HG03095 (cell line): ENCODE measurements around the gene EZH2.
A peak's percentile ranks its signal among the peaks of the same experiment; 100 is the strongest.

Experiments used
- ATAC-seq: cut with Tn5 transposase; IDR thresholded peaks from one replicate; pipeline ENCODE4 v1.9.1; 2021; ENCODE audit warnings: moderate library complexity; ENCODE audit not compliant: unreplicated experiment

EZH2 gene

DNA sequence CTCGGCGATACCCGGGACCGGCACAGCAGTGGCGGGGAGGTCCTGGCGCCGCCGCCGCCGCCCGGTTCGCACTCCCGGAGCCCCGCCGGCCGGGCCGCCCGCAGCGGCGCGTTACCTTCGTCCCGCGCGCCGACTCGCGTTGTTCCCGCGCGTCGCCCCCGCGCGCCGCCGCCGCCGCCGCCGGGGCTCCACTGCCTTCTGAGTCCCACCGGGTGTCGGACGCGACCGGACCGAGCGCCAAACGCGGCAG is at the start of gene EZH2:
TSS of gene EZH2 (minus strand) at position 243 of the 250 bp plus-strand sequence. CDS start 36,993 bp downstream, outside the sequence.
- no peak for ATAC-seq

DNA sequence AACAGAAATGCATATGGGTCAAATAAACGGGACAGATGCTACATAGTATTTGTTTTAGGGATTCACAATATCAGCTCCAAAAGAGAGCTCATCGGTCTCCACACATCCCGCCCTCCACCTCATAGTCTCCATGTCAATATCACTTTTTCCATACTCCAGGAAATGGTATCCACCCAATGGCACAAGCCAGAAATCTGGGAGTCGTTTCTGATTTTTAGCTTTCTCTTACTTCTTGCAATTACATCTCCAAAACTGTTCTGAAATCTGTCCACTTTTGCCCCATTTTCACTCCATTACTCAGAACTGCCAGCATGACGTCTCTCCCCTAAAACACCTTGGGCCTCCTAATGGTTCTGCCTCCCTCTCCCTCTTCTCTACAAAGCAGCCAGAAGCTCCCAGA is 47.4 kb upstream of the EZH2 start:
- no peak for ATAC-seq

DNA sequence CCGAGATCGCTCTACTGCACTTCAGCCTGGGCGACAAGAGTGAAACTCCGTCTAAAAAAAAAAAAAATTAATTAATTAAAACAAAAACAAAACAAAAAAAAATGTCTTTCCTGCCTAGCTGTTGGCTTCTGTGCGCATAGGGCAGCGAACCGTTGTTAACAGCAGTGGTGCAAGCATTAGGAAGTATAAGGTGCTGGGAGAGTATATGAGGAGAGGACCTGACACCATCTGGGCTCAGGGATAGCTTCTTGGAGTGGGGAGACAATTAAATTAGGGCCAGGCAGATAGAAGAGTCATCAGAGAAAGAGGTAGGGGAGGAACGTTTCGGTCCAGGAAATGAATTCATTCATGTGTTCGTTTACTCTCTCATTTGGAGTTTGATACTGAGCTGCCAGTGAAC is 46.2 kb upstream of the EZH2 start:
- ATAC-seq = no peak

DNA sequence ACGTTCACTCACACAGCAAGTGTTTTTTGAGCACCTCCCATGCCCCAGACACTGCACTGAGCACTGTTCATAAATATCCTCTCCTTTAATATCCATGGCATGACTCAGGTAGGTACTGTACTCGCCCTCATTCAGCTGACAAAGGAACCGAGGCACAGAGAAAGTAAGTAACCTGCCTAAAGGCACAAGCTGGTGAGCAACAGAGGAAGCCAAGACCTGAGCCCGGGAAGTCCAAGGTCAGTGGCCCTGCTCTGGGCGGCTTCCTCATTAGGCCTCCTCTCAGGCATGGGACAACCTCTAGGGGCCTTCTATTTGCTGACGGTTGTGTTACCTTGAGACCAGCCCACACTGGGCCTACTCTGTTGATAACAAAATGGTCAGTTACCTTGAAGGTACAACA is 45.1 kb upstream of the EZH2 start:
- no peak for ATAC-seq

GRCh38 chr7:148927123-148928045 is 43.3 kb upstream of the EZH2 start:
- no peak for ATAC-seq

GRCh38 chr7:148925836-148926235 is 41.7 kb upstream of the EZH2 start:
- ATAC-seq = no peak

- no peak for ATAC-seq
These were observed 39.9 kb upstream of the EZH2 start for GRCh38 chr7:148924011-148924410.

DNA sequence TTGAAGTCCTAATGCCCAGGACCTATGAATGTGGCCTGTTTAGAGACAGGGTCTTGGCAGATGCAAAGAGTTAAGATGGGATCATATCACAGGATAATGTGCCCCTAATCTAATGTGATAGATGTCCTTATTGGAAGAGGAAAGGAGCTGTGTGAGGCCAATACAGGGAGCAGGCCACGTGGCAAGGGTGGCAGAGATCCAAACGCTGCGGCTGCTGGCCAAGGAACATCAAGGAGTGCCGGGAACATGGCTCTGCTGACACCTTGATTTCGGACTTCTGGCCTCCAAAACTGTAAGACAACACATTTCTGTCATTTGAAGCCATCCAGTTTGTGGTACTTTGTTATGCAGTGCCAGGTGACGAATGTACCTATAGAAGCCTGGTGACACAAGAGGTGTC is 37.7 kb upstream of the EZH2 start:
- no peak for ATAC-seq

GRCh38 chr7:148921189-148921588 is 37.1 kb upstream of the EZH2 start:
- ATAC-seq = no peak

DNA sequence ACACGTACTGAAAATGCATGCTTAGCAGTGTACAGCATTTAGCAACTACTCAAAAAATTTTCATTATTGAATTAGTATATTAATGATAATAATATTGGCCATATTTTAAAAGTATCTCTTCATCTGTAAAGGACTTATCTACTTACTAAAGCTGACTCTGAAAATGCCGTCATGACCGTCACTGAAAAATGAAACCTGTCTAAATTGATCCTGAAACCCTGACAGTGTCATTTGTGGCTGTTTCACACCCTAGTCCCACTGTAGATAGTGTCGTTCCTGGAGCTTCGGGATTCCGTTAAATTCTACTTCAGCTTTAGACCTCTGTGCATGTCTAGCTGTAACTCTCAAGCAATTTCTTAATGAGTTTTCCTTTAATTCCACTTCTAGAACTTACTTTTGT is 35.8 kb upstream of the EZH2 start:
- peak; percentile 86 for ATAC-seq

- no peak for ATAC-seq
These were observed 34.0 kb upstream of the EZH2 start for GRCh38 chr7:148918058-148918596.

DNA sequence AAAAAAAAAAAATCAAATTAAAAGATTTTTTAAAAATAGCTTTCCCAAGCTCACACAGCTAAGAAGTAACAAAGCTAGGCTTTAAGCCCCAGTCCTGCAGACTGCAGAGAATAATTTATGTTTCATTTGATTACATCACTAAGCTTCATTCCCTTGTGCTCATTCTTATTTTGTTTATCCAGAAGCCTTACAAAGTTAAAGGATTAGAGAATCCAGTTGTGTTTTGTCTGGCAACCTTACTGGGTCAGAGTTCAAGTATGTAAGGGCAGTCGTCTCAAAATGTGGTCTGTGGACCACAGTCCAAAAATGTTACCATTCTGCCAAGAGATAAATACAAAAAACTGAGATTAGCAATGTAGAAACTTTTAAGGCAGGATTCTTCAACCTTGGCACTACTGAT is 32.1 kb upstream of the EZH2 start:
- ATAC-seq = no peak

DNA sequence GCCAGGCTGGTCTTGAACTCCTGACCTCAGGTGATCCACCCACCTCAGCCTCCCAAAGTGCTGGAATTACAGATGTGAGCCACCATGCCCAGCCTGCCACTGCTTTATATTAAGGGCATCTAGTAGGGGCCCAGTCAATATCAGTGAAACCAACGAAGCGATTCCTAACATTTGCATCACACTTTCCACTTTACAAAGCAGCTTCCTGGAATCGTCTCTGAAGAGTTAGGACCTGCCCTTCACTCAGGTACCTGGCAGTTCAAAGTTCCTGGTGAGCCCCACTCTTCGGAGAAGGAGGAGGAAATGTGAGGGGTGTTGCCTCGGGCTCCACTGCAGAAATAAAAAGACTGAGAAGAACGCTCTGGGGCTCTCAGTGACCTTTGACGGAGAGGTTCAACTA is 31.1 kb upstream of the EZH2 start:
- ATAC-seq = no peak

- ATAC-seq = peak; percentile 58
These were observed 30.2 kb upstream of the EZH2 start for GRCh38 chr7:148914208-148914777.

DNA sequence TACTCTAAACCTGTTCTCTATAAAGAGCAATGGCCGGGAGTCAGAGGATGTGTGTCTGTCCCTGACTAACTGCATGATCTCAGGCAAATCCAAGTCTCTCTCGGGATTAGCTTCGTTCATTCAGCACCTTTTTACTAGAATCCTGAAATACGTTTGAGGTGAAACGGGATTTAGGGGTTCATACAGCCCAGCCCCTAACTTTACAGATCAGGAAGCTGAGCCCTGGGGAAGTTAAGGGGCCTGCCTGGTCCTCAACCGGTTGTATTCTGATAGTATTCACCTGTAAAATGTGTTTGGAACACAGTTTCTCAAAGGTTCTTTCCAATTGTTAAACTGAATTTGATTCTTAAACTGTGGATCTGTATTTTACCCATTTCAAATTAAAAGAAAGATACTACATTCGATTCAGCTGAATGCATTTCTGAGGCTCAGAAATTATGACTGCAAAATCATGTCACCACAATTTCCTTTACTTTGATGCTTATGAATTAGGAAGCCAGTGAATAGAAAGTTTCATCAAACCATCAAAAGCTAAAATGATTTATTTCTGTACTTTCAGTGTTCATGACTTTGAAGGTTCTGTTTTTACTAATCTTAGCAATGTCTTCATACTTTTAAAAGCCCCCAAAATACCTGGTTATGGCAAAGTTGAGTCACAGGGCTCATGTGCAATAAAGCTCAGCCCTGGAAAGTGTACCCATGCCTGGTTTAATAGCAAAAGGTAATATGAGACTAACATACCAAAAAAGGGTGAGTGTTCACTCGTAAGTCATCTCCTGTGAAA is 28.9 kb upstream of the EZH2 start:
- ATAC-seq = peak; percentile 47

DNA sequence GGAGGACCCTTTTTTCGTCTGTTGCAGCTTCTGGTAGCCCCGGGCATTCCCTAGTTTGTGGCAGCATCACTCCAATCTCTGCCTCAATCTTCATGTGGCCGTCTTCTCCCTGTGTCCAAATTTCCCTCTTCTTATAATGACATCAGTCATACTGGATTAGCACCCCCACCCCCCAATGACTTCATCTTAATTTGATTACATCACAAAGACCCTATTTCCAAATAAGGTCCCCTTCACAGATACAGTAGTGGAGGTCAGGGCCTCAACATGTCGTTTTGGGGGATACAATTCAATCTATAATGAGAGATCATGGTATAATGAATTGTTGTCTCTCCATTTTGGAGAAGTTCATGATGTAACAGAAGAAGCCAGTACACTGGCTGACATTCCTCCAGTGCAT is 28.1 kb upstream of the EZH2 start:
- ATAC-seq = no peak

DNA sequence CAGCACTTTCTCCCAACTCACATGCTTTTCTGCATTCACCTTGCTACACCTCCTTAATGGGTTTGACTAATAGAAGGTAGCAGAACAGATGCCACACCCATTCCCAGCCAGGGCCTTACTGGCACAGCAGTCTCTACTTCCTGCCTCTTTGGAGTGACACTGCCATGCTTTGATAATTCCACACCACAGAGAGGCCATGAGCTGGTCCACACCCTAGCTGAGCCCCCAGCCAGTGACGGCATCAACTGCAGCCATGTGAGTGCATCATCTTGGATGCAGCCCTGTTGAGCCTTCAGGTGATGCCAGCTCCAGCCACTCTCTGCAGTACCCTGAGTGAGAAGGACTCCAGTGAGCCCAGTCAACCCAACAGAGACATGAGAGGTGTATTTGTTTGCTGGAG is 27.5 kb upstream of the EZH2 start:
- no peak for ATAC-seq

DNA sequence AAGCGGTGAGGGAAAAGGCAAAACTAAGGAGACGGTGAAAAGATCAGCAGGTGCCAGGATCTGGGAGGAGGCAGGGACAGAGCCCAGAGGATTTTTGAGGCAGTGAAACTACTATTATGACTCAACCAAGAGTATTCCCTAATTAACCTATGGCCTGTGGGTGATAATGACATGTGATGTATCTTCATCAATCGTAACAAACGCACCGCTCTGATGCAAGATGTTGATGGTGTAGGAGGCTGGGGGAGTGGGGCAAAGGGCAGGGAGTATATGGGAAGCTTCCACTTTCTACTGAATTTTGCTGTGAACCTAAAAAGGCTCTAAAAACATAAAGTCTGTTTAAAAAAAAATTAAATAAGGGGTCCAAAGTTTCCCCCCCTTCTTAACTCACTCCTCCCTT is 25.5 kb upstream of the EZH2 start:
- no peak for ATAC-seq

GRCh38 chr7:148906707-148907498 is 22.8 kb upstream of the EZH2 start:
- ATAC-seq = no peak

GRCh38 chr7:148905093-148905666 is 21.1 kb upstream of the EZH2 start:
- no peak for ATAC-seq

DNA sequence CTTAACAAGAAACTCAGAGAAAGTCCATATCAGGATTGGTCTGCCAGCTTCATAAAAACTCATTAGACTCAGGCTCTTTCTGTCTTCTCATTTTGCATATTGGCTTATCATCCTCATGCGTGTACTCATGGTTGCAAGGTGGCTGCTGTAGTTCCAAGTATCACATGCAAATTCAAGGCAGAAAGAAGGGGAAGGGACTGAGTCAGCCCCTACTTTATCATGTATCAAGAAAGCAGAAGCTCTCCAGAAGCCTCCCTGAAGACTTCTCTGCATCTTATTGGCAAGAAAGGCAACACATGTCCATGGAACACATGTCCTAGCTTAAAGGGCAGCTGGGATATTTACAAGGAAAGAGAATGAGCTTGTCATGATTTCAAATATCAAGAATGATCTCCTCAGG is 19.4 kb upstream of the EZH2 start:
- no peak for ATAC-seq
